Stomach (tissue), 9 donors: ENCODE data around the gene ACTN1. TPM values are rescaled to one million over a fixed set of nuclear protein-coding genes. Genes with fewer than 3 reads are reported as not detected.

Experiments
- DNase-seq, 2 donors: peaks; one replicate each; pipeline versions ENCODE4 v3.0.0 to v3.0.0-alpha.2; 2013 to 2019
- H3K27ac ChIP-seq, 5 donors: fragments of 200-600 bp in 4 of 5; sonication (generic) in 4 of 5; one replicate each; pipeline ENCODE4 v1.5.1; 2013 to 2019; ENCODE audit warnings: mild to moderate bottlenecking in 1 of 5, moderate library complexity in 1 of 5
- H3K27me3 ChIP-seq, 3 donors: fragments of 200-600 bp; sonication (generic); one replicate each; pipeline ENCODE4 v1.5.1; 2017 to 2019; ENCODE audit warnings: mixed run types in 1 of 3
- H3K36me3 ChIP-seq, 4 donors: fragments of 200-600 bp; sonication (generic); 1 replicate in 3 of 4; 2 replicates in 1 of 4; pipeline ENCODE4 v1.5.1; 2016 to 2019
- H3K4me1 ChIP-seq, 4 donors: fragments of 200-600 bp; sonication (generic); one replicate each; pipeline ENCODE4 v1.5.1; 2016 to 2019
- H3K4me3 ChIP-seq, 4 donors: fragments of 200-600 bp; sonication (generic) in 3 of 4; one replicate each; pipeline ENCODE4 v1.5.1; 2016 to 2019; ENCODE audit warnings: mild to moderate bottlenecking in 1 of 4
- H3K9me3 ChIP-seq, 4 donors: fragments of 200-600 bp; sonication (generic); one replicate each; pipeline ENCODE4 v1.5.1; 2016 to 2019
- EP300 ChIP-seq: sonication (generic); formaldehyde crosslinking; IDR thresholded peaks from one replicate; pipeline ENCODE4 v1.6.1; 2017; ENCODE audit warnings: antibody characterized with exemption
- POLR2A ChIP-seq, 4 donors: fragments of 450-650 bp; IDR thresholded peaks; one replicate each; pipeline ENCODE4 v1.6.1; 2016; ENCODE audit warnings: antibody characterized with exemption in 4 of 4, control low read depth in 2 of 4, mild to moderate bottlenecking in 1 of 4, moderate library complexity in 1 of 4
- POLR2AphosphoS5 ChIP-seq, 3 donors: sonication (generic); formaldehyde crosslinking; IDR thresholded peaks; one replicate each; pipeline ENCODE4 v1.6.1; 2016; ENCODE audit warnings: antibody characterized with exemption in 3 of 3
- WGBS, 5 donors: extraction: QIAGEN DNeasy Blood & Tissue Kit in 3 of 5; methylation state at CpG; one replicate each; pipeline versions ENCODE4 v1.1.5 to v1.1.7; 2013 to 2018; 5-methylcytosine and 5-hydroxymethylcytosine counted together
- intact Hi-C: fragments of 100-400 bp; cut with DNase I; formaldehyde crosslinking; loops from one replicate; pipeline ENCODE4 v1.15.1; 2023; ENCODE audit warnings: low total_unique reads
- polyA plus RNA-seq, 3 donors: library from polyadenylated mRNA; stranded (reverse); fragments of 200-250 nt; gene quantifications; one replicate each; pipeline ENCODE4 v1.2.3, GENCODE V29; 2013
- total RNA-seq, 5 donors: library from RNA; depleted of rRNA; stranded (reverse); fragments of >200 nt; gene quantifications; one replicate each; pipeline versions ENCODE4 v1.1.0 to v1.2.3, GENCODE V29; 2014 to 2016
- TF ChIP-seq, protein P1 (sequence below), 7 experiments: fragments of 450-650 bp in 4 of 7; fragments of 200-600 bp in 3 of 7; sonication (generic) in 3 of 7; IDR thresholded peaks; one replicate each; pipeline ENCODE4 v1.5.1; 2016 to 2019; ENCODE audit warnings: antibody characterized with exemption in 7 of 7, control low read depth in 2 of 7, mild to moderate bottlenecking in 1 of 7
- donor health status: healthy with polysubstance abuse.
- donor health status: Bipolar disorder and iron deficiency.
- donor health status: healthy.

The ACTN1 gene
- total and polyA plus RNA-seq, 8 donors, result 25.7 to 504 (median 196) TPM

DNA sequence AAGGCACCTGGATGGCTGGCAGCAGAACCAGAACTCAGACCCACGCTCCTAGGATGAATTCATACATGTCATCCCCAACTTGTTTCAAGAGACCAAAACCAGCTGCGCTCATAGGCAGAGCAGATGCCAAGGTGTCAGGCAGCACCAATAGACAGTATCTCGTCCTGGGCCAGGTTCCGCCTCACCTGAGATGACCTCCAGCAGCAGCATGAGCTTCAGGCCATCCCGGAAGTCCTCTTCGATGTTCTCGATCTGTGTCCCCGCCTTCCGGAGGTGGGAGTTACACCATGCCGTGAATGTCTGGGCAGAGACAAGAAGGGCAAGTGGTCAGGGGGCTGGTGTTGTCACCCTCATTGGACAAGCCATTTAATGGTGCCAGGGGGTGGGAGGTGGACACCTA lies 53.7 kb downstream of the ACTN1 start:
- peak overlapping the region in 4 of 5 donors; percentile 40 to 91 (median 80) for H3K27ac ChIP-seq
- intact Hi-C loops, result no loop called here
- H3K27me3 ChIP-seq, result no peaks in the 10 kb centered on the region
- WGBS, 5 donors, result 95 to 98% (median 95%) methylated on average over 9 to 10 of the region's 10 CpGs
- peaks cover 19 to 40% (median 27%) of the 10 kb centered on the region in 4 donors for H3K36me3 ChIP-seq
- no peak for DNase-seq
- peaks cover 0 to 7% (median 3%) of the 10 kb centered on the region in 4 donors for H3K9me3 ChIP-seq
- no peak overlapping the region for H3K4me3 ChIP-seq
- H3K4me1 ChIP-seq, result peaks cover 32 to 88% (median 63%) of the 10 kb centered on the region in 4 donors
- TF ChIP-seq, protein P1, sequence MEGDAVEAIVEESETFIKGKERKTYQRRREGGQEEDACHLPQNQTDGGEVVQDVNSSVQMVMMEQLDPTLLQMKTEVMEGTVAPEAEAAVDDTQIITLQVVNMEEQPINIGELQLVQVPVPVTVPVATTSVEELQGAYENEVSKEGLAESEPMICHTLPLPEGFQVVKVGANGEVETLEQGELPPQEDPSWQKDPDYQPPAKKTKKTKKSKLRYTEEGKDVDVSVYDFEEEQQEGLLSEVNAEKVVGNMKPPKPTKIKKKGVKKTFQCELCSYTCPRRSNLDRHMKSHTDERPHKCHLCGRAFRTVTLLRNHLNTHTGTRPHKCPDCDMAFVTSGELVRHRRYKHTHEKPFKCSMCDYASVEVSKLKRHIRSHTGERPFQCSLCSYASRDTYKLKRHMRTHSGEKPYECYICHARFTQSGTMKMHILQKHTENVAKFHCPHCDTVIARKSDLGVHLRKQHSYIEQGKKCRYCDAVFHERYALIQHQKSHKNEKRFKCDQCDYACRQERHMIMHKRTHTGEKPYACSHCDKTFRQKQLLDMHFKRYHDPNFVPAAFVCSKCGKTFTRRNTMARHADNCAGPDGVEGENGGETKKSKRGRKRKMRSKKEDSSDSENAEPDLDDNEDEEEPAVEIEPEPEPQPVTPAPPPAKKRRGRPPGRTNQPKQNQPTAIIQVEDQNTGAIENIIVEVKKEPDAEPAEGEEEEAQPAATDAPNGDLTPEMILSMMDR (IDR thresholded peaks at IDR 0.05), result no peak
- TF ChIP-seq POLR2AphosphoS5 (IDR thresholded peaks at IDR 0.05) (no peak), EP300 (no peak), POLR2A (IDR thresholded peaks at IDR 0.05) (no peak)

DNA sequence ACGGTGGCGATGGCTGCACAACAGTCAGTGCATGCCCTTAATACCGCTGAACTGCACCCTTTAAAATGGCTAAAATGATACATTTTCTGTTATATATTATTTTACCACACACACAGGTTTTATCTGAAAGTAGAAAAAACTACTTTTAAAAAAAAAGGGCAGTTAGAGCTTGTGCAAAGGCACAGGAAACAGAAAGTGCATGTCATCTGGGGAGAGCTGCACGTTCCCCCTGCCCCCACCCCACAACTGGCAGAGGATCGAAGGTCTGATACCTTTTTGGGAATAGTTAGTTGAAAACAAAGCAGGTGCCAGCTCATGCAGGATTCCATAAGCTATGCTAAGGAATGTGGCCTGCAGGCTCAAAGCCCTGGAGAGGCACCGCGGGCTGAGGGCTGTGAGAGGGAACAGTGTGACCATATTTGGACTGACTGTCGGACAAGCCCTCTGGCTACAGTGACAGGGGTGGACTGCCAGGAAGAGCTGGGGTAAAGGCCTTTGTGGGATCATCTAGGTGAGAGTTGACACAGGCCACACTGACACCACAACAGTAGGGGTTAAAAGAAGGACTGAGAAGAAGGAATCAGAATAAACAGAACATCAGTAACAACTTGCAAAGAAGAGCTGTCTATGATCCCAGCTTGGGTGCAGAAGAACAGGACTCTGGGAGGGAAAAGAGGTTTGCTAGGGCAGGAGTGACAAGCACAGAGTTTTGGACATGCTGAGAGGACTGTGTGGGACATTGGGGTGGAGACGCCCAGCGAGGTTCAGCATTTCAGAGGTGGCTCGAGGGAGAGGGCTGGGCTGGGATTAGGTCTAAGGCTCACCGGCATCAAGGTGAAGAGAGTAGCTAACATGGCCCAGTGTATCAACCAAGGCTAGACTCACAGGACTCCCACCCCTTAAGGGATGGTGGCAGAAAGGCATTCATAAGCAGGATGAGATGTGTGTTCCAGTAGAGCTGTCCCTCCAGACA lies 54.6 kb downstream of the ACTN1 start:
- Histone ChIP-seq H3K4me3 (no peak overlapping the region), H3K4me1 (peaks cover 28 to 88% (median 66%) of the 10 kb centered on the region in 4 donors), H3K9me3 (peaks cover 0 to 7% (median 3%) of the 10 kb centered on the region in 4 donors), H3K27ac (peak overlapping the region in 4 of 5 donors; percentile 61 to 91 (median 80)), H3K36me3 (peaks cover 19 to 49% (median 36%) of the 10 kb centered on the region in 4 donors), H3K27me3 (no peaks in the 10 kb centered on the region)
- WGBS, 5 donors, result 64 to 84% (median 76%) methylated on average over 12 of the region's 12 CpGs
- DNase-seq, result peak in 1 of 2 donors; percentile 57
- intact Hi-C loops, result no loop called here
- TF ChIP-seq EP300, result no peak
- no peak for TF ChIP-seq POLR2A (IDR thresholded peaks at IDR 0.05)
- peak in 2 of 3 donors; percentile 31 to 43 for TF ChIP-seq POLR2AphosphoS5 (IDR thresholded peaks at IDR 0.05)
- TF ChIP-seq, protein P1 (IDR thresholded peaks at IDR 0.05), result no peak

DNA sequence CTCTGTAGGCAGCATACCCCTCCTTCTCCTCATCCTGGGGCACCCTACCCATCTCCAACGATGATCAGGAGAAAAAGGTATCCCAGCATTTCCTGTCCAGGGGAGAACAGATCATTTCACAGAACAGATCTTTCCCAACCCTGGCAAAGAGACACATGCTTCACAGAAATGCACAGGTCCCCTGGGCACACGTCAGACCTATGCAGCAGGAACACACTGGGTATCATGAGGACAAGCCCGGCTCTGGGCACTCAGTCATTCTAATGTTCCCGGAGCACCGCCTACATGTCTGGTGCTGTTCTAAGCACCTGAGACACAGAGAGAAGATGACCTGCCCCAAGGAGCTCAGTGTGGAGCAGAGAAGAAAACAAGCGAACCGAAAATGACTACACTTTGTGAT lies 56.2 kb downstream of the ACTN1 start:
- Histone ChIP-seq H3K4me3 (no peak overlapping the region), H3K27ac (peak overlapping the region in 4 of 5 donors; percentile 61 to 91 (median 80)), H3K27me3 (no peaks in the 10 kb centered on the region), H3K4me1 (peaks cover 12 to 81% (median 57%) of the 10 kb centered on the region in 4 donors), H3K36me3 (peaks cover 19 to 61% (median 40%) of the 10 kb centered on the region in 4 donors), H3K9me3 (peaks cover 0 to 7% (median 3%) of the 10 kb centered on the region in 4 donors)
- WGBS, 5 donors, result 70 to 82% (median 73%) methylated on average over 7 of the region's 7 CpGs
- no peak for TF ChIP-seq POLR2A (IDR thresholded peaks at IDR 0.05)
- peak in 2 of 3 donors; percentile 65 to 67 for TF ChIP-seq POLR2AphosphoS5 (IDR thresholded peaks at IDR 0.05)
- TF ChIP-seq EP300, result peak; percentile 93
- TF ChIP-seq, protein P1 (IDR thresholded peaks at IDR 0.05), result no peak
- no peak for DNase-seq
- intact Hi-C loops, result no loop called here

DNA sequence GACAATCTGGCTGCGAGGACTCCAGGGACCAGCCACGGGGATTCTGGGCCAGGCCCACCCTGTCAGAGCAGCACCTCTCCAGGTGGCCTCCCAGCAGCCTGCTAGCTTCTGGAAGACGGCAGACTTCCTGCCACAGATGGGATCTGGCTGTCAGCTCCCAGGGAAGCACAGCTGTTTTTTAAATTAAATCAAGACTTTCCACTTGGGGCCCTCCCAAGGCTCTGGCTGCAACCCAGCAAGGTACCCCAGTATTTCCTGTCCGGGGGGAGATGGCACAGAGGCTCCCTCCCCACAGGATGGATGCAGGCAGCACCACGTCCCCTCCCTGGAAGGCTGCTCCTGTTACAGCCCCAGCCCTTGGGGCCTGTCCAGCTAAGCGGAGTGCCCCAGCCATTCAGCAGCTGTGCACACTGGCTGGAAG lies 56.9 kb downstream of the ACTN1 start:
- Histone ChIP-seq H3K4me3 (no peak overlapping the region), H3K27ac (peak overlapping the region in 4 of 5 donors; percentile 61 to 91 (median 80)), H3K27me3 (no peaks in the 10 kb centered on the region), H3K4me1 (peaks cover 10 to 74% (median 55%) of the 10 kb centered on the region in 4 donors), H3K9me3 (peaks cover 0 to 7% (median 3%) of the 10 kb centered on the region in 4 donors), H3K36me3 (peaks cover 19 to 68% (median 47%) of the 10 kb centered on the region in 4 donors)
- peak in 1 of 2 donors; percentile 57 for DNase-seq
- intact Hi-C loops, result no loop called here
- TF ChIP-seq, protein P1 (IDR thresholded peaks at IDR 0.05), result no peak
- TF ChIP-seq POLR2AphosphoS5 (IDR thresholded peaks at IDR 0.05), result no peak
- TF ChIP-seq EP300, result no peak
- TF ChIP-seq POLR2A (IDR thresholded peaks at IDR 0.05), result no peak
- 46 to 75% (median 49%) methylated on average over 2 to 6 of the region's 6 CpGs for WGBS, 5 donors
